Measurements from ENCODE around the gene DYRK2.

The DYRK2 gene

DNA sequence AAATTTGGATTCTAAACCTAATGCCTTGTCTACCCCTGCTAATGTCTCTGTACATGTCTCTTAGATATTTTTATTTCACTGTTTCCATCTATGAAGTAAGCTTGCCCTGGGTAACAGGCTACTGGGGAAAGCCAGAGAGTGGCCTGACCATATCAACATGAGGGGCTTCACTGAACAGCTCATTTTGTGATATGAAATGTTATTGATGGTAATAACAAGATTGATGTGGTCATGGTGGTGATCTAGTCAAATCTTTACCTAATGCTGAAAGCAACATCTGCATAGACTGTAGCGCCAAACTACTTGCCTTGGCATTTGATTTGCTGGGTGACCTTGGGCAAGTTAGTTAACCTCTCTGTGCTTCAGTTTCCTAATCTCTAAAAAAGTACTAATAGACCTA, 9.9 kb upstream of the DYRK2 start:
- no peak for DNase-seq (ENCODE audit: low read depth)
- H3K4me3 ChIP-seq (ENCODE audit: control insufficient read depth, low read depth, low read length) = no peak overlapping the region
- TF ChIP-seq, protein P1, sequence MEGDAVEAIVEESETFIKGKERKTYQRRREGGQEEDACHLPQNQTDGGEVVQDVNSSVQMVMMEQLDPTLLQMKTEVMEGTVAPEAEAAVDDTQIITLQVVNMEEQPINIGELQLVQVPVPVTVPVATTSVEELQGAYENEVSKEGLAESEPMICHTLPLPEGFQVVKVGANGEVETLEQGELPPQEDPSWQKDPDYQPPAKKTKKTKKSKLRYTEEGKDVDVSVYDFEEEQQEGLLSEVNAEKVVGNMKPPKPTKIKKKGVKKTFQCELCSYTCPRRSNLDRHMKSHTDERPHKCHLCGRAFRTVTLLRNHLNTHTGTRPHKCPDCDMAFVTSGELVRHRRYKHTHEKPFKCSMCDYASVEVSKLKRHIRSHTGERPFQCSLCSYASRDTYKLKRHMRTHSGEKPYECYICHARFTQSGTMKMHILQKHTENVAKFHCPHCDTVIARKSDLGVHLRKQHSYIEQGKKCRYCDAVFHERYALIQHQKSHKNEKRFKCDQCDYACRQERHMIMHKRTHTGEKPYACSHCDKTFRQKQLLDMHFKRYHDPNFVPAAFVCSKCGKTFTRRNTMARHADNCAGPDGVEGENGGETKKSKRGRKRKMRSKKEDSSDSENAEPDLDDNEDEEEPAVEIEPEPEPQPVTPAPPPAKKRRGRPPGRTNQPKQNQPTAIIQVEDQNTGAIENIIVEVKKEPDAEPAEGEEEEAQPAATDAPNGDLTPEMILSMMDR (IDR thresholded peaks at IDR 0.05; ENCODE audit: control insufficient read depth, insufficient read depth, low read depth, low read length, missing control alignments) = no peak

DNA sequence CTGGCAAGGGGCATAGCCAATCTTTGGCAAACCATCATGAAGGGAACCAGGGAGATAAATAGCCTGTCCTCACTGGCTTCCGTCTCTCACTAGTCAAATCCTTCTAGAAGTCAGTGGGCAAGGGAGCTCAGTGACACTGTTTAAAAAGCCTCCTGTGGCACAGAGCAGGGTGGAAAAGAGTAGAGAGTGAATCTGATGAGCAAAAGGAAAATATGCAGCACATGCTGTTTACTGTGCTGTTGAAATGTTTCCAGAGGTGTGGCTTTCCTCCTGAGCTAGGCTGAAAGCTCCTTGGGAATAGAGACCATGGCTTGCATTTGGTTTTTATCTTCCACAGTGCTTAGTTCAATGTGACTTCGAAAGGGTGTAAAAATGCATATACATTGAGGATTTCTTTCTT, 7.7 kb upstream of the DYRK2 start:
- TF ChIP-seq, protein P1 (IDR thresholded peaks at IDR 0.05; ENCODE audit: control insufficient read depth, insufficient read depth, low read depth, low read length, missing control alignments) = no peak

DNA sequence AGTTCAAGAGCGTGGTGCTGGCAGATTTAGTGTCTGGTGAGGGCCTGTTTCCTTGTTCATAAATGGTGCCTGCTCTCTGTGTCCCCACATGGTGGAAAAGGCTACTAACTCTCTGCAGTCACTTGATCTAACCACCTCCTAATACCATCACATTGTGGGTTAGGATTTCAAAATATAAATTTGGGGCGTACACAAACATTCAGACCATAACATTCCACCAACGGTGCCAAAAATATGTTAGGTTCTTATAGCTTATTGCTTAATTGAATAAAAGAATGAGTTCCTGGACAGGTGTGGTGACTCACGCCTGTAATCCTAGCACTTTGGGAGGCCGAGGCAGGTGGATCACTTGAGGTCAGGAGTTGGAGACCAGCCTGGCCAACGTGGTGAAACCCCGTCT, 3.4 kb upstream of the DYRK2 start:
- TF ChIP-seq, protein P1 (IDR thresholded peaks at IDR 0.05; ENCODE audit: control insufficient read depth, insufficient read depth, low read depth, low read length, missing control alignments) = no peak
- DNase-seq (ENCODE audit: low read depth) = no peak
- H3K4me3 ChIP-seq (ENCODE audit: control insufficient read depth, low read depth, low read length) = no peak overlapping the region

More for the DNA sequence above, 7.7 kb upstream of the DYRK2 start:
- no peak overlapping the region for H3K4me3 ChIP-seq (ENCODE audit: control insufficient read depth, low read depth, low read length)
- no peak for DNase-seq (ENCODE audit: low read depth)

DNA sequence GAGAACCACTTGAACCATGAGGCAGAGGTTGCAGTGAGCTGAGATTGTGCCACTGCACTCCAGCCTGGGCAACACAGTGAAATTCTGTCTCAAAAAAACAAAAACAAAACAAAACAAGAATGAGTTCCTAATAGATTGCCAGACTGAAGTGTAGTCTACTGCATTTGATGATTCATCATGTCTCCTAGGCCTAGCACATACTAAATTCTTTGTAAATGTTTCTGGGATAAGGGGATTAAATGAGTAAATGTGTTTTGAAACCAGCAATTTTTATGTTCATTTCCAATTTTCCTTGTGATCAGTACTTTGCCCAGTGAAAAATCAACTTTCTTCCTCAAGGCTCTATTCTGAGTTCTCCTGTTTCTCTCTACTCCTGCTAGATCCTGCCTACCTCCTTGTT, 2.9 kb upstream of the DYRK2 start:
- TF ChIP-seq, protein P1 (IDR thresholded peaks at IDR 0.05; ENCODE audit: control insufficient read depth, insufficient read depth, low read depth, low read length, missing control alignments) = no peak
- no peak for DNase-seq (ENCODE audit: low read depth)
- no peak overlapping the region for H3K4me3 ChIP-seq (ENCODE audit: control insufficient read depth, low read depth, low read length)

DNA sequence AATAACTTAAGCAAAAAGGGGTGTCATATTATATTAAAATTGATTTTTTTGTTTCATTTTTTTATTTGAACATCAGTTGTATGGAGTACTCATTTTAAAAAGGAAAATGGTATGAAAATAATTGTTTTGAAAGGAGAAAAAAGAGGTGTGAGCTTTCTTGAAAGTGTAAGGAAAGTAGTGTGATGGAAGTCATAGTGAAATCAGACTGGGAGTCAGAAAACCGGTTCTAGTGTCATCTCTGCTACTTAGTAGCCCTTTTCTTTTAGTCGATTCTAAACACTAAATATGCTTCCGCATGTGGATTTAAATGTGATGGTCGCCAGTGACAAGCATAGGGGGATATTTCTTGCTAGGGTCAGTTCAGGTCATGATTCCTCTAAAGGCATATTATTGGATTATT, 1.8 kb upstream of the DYRK2 start:
- TF ChIP-seq, protein P1 (IDR thresholded peaks at IDR 0.05; ENCODE audit: control insufficient read depth, insufficient read depth, low read depth, low read length, missing control alignments) = no peak
- H3K4me3 ChIP-seq (ENCODE audit: control insufficient read depth, low read depth, low read length) = no peak overlapping the region
- no peak for DNase-seq (ENCODE audit: low read depth)

DNA sequence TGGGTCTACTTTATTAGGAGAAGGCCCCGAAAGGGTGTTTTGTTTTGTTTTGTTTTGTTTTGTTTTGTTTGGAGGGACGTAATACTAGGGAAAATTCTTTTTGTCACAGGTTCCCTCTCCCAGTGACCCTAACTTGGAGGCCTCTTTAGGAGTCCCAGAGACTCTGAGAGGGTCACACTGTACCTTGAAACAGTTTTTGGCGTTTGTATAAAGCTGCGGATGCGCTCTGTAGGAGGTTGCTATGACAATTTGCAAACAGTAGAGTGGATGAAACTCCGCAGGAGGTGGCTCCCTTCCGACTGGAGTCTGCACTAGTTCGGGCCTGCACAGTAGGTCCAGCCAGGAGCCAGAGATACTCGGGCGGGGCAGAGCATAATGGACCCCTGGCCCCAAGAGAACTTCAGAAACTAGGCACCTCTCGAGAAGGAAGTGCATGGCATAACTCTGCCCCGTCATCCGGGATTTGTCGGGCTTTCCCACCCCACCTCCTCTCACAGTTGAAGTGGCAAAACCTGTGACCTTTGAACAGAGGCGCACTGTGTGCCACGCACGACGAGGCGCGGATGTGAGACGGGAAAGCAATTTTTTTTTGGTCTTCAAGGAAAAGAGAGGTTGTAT, 1.3 kb upstream of the DYRK2 start:
- no peak for DNase-seq (ENCODE audit: low read depth)
- TF ChIP-seq, protein P1 (IDR thresholded peaks at IDR 0.05; ENCODE audit: control insufficient read depth, insufficient read depth, low read depth, low read length, missing control alignments) = no peak
- H3K4me3 ChIP-seq (ENCODE audit: control insufficient read depth, low read depth, low read length) = peak overlapping the region; percentile 88

Measured in AG09309 (cell line).